Measurements from ENCODE around the gene NEU3.
A peak's percentile ranks its signal among the peaks of the same experiment; 100 is the strongest.
"Not testable (repeated sequence)": the region's sequence is repeated elsewhere in the genome, so short reads cannot be mapped to it uniquely, and the experiment has no call there.

The NEU3 gene, protein sequence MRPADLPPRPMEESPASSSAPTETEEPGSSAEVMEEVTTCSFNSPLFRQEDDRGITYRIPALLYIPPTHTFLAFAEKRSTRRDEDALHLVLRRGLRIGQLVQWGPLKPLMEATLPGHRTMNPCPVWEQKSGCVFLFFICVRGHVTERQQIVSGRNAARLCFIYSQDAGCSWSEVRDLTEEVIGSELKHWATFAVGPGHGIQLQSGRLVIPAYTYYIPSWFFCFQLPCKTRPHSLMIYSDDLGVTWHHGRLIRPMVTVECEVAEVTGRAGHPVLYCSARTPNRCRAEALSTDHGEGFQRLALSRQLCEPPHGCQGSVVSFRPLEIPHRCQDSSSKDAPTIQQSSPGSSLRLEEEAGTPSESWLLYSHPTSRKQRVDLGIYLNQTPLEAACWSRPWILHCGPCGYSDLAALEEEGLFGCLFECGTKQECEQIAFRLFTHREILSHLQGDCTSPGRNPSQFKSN

DNA sequence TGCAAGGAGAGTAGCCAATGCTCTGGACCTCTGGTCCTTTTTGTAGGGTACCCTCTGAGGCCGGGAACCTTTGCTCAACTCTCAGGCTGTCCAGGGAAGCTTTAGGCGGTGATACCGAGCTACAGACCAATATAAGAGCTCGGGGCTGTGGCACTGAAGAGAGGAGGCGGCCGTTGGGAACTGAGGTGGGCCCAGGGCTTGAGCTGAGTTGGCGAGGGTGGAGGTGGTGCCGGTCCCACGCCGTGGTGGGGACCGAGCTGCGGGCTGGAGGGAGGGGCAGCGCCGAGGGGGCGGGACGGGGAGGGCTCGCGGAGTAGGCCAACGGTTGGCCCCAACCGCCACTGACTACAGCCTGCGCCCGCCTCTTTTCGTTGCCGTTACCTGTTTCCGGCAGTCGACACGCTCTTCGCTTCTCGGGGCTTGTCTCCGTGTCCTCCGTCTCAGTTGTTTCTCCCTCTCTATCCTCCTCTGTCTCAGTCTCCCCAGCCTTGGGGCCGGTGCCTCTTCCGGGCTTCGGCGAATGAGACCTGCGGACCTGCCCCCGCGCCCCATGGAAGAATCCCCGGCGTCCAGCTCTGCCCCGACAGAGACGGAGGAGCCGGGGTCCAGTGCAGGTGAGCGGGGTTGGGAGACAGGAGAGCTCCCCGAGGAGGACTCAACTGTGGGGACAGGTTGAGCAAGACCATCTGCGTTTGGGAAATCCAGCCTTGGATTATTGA lies at the start of gene NEU3:
Gene NEU3 (plus strand): TSS at position 393 of the 719 bp plus-strand sequence. CDS start 128 bp downstream, at position 521.
- DNase-seq, result peak; percentile 68

DNA sequence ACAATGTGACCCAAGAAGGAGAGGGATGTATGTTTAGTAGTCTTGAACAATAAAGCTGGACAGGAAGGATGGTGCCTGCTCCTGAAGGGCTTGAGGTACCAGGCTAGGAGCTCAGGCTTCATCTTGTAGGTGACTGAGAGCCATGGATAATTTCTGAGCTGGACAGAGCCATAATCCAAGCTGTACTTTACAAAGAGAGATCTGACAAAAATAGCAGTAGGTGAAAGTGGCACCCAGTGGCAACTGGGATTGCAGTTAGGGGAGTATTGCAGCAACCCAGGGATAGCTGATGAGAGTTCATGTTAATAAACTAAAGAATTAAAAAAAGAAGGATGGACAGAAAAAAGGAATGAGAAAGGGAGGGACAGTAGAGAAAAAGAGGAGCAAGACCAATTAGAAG lies 47.2 kb upstream of the NEU3 start:
- DNase-seq, result no peak

DNA sequence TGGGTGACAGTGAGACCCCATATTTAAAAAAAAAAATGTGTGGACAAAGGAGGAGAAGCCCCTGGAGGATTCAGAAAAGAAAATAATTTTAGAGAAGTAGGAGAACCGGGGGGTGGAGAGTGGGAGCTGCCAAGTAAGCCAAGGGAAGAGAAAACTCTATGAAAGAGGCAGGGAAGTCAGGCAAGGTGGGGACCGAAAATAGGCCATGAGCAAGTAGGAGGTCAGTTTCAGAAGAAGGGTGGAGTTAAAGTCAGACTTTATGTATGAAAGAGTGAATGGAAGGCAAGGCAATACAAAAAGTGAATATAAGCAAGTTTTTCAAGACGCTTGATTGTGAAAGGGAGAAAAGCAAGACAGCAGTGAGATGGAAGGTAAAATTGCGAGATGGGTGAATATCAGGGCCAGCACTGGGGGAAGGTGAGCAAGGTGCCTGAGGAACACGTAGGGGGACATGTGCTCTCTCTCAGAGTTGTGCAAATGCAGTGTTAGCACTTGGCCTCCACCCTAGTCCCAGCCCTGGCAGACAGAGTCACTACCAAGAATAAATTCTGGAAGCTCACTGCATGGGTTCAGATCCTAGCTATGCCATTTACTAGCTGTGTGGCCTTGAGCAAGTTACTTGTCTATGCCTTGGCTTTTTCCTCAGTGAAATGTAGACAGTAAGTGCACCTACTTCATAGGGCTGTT lies 46.5 kb upstream of the NEU3 start:
- DNase-seq, result no peak

DNA sequence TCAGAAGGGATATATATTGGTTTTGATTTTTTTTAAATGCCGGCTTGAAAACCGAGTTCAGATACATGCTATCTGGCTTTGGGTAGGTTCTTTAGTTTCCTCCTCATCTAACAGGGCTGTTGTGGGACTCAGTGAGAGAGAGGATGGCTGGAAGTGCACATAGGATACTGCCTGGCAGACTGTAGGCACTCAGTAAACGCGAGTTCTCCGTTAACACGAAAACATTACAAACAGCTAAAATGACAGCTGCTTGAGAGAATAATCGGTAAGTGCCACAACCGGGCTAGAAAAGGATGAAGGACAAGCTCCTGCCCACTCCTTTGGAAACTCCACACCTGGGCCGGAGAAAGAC lies 40.2 kb upstream of the NEU3 start:
- DNase-seq, result peak; percentile 14

DNA sequence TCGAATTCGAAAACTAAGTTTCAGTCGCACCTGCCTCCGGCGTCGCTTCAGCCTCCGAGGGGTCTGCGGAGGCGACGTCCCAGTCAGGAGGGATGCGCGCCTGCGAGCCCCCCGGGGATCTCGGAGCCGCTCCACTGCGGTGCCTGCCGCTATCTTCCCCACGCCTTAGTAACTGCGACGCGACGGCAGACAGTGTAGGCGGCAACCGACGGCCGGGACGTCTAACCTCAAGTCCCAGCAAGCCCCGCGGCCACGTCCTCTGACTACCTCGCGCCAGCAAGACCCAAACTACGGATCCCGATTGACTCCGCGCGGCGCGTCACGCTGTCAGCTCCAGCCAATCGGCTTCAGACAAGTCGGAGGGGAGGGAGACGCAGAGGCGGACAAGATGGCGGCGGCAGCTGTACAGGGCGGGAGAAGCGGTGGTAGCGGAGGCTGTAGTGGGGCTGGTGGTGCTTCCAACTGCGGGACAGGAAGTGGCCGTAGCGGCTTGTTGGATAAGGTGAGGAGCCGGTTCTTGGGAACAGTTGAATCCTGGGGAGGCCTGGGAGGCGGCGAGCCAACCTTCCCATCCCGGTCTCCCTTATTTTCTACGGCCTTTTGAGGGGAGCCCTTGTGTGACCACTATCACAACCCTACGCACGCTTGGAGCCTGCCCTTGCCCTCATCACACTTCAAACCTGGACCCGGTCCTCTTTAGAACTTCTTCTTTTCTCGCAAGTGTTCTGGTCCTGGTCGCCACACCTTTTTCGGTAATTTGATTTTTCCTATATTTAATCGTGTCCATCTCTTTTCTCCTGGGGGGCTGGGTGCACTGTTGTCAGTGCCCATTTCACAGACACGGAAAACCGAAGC lies 39.6 kb upstream of the NEU3 start, which contains the start of the genes SPCS2 and XRRA1:
Gene SPCS2 (plus strand): TSS at position 369 of the 855 bp plus-strand sequence. CDS start 20 bp downstream, at position 389.
Gene XRRA1 (minus strand): TSS at position 194 of the 855 bp plus-strand sequence. CDS start 8,213 bp downstream, outside the sequence.
- peak; percentile 99 for DNase-seq

DNA sequence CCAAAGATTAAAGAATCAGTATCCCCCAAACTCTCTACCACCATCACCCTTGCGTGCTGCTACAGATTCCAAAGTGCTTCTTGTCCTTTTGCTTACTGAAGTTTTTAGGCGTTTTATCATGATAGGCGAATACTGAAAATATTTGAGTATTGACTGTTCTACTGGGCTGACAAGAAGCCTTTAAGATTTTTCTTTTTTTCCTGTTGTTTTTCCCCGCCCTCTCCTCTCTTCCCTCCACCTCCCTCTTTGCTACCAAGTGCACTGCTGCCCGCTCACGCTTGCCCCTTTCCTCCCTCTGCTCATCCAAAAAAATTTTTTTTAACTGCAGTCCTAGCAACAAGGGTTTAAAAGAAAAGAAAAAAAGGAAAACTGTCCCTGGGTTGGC lies 39.0 kb upstream of the NEU3 start:
- no peak for DNase-seq

DNA sequence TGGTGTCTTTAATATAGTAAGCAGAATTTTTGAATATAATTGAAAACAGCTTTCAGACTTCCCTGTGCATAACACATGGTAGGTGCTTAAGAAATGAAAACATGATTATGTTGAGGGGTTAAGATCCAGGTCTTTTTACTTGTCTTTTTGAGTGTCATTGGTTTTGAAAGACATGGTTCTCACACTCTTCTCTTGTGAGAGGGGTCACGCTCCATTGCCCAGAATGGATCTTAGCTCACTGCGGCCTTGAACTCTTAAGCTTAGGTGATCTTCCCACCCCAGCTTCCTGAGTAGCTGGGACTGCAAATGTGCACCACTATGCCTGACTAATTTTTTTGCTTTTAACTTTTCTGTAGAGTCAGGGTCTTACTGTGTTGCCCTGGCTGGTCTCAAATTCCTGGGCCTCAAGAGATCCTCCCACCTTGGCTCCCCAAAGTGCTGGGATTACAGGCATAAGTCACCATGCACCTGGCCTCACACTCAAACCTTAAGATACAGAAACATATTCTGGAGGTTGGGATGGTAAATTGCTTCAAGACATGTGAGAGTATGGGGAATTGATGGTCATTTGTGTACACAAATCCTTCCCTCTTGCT lies 38.3 kb upstream of the NEU3 start:
- DNase-seq, result no peak

DNA sequence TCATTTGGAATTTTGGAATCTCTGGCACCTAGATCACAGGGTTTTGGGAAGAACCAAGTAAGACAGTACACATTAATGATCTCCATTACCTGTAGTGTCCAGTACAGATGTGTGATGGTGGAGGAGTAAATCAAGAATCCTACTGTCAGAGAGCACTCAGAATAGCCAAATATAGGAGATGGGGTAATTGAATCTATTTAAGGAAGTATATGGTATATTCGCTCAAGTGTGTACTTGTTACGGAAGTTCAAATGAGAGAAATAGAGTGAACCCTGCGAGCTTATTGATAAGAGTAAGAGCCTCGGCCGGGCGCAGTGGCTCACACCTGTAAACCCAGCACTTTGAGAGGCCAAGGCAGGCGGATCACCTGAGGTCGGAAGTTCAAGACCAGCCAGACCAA lies 37.5 kb upstream of the NEU3 start:
- DNase-seq, result no peak

DNA sequence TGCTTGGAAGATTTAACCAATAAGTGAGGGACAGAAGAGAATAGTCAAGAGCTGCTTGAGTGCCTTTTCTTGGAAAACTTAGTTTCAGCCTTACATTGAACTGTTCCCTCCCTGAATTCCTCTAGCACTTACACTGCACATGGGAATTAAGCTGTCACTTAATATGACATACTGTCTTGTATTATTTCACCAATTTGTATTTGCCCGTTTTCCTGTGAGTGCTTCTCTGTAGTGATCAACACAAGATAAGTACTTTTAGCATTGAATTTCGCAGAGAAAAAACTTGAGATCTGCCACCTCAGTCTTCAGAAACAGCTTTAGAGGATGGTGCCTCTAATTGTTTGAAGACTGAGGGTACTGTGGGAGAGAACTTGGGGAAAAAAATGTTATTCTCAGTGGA lies 36.0 kb upstream of the NEU3 start:
- no peak for DNase-seq

DNA sequence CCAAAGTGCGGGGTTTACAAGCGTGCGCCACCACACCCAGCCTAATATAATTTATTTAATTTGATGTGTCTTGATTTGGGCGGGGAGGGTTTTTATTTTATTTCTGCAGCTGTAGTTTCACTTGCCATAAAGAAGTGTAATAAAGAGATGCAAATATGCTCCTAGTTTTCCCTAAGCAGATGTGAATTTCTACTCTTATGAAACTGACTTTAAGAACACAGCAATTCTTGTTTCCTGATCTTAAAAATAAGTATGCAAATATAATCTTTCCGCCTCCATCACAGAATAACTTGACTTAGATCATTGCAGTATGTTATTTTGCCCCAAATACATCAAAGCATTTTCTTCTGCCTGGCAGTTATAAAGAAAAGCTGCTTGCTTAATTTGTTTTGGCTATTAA lies 35.3 kb upstream of the NEU3 start:
- DNase-seq, result no peak

DNA sequence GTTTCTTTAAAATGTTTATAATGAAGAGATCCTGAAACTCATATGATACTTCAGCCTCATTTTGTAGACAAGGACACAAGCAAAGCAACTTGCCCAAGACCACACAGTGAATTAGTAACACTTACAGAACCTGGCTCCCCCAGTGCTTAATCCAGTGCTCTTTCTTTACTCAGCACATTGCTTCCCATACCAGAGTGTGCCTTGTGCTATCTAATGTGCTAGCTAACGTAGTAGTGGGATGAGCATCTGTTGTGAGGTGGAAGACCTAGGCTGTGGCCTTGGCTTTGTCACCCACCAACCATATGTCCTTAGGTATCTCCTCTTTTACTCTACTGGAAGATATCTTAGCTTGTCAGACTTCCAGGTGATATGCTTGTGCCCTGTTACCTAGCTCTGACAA lies 34.5 kb upstream of the NEU3 start:
- DNase-seq, result no peak

DNA sequence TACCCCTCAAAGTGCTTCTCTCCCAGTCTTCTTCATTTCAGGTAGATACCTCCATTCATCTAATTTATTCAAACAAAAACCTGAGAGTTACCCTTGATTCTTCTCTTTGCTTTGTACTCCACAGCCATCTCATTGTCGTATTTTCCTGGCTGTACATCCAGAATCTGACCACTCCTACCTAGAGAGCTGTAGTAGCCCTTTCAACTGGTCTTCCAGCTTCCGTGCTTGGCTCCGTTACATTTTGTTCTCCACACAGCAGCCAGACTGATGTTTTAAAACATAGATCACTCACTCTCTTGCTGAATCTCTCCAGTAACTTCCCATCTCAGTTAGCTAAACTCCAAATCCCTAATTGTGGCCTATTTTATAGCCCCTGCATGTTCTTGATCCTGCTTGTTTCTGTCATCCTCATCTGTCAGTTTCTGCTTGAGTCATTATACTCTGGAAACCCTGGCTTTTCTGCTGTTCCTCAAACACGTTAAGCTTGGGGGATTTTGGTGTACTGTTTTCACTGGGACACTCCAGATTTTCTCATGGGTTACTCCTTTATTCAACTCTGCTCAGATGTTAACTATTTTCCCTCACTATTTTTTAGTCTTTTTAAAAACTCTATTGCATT lies 32.2 kb upstream of the NEU3 start:
- DNase-seq, result peak; percentile 73

DNA sequence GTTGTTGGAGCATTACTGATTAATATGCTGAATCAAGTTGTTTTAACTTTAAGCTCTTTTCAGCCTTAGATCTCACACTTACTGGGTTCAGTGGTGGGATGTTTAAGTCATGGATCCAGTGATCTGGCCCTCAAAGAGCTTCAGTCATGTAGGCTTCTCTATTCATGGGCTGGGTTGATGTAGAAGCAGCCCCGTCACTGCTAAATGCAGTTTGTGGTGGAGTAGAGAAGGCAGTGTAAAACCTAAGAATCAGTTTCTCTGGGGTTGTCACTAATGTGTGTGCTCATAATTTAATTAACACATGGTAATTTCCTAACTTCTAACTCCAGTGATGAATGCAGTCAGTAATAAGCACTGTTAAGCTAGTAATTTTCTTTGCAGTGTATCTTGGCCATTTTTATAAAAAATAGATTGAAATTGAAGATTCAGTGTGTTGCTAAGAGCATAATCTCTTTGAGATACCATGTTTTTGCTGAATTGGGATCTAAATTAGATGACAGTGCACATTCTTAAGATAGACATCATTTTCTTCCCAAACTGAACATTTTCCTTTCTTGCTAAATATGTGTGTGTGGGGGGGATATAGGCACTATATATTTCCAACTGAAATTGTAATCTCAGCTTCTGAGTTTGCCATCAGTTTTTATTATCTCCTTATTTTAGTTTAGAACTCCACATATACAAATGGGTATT lies 30.6 kb upstream of the NEU3 start:
- no peak for DNase-seq

DNA sequence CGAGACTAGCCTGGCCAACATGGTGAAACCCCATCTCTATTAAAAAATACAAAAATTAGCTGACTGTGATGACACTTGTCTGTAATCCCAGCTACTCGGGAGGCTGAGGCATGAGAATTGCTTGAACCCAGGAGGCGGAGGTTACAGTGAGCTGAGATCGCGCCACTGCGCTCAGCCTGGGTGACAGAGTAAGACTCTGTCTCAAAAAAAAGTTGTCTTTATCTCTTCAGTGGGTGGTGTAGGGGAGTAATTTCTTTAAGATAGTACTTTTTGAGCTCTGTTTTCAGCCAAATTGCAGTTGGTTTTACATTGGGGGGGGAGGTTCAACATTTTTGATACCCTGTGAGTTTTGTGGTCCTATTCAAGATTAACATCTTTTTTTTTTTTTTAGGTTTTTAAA lies 28.6 kb upstream of the NEU3 start:
- DNase-seq, result not testable (repeated sequence)

DNA sequence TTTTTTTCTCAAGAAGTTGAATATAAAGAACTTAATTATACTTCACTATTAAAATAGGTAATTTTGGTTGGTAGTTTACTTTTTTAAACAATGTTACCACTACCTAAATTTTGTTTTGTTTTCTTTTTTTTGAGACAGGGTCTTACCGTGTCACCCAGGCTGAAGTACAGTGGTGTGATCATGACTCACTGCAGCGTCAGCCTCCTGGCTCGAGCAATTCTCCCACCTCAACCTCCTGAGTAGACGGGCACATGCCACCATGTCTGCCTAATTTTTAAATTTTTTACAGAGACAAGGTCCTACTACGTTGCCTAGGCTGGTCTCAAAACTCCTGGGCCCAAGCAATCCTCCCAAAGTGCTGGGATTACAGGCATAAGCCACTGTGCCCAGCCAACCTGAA lies 22.1 kb upstream of the NEU3 start:
- no peak for DNase-seq

DNA sequence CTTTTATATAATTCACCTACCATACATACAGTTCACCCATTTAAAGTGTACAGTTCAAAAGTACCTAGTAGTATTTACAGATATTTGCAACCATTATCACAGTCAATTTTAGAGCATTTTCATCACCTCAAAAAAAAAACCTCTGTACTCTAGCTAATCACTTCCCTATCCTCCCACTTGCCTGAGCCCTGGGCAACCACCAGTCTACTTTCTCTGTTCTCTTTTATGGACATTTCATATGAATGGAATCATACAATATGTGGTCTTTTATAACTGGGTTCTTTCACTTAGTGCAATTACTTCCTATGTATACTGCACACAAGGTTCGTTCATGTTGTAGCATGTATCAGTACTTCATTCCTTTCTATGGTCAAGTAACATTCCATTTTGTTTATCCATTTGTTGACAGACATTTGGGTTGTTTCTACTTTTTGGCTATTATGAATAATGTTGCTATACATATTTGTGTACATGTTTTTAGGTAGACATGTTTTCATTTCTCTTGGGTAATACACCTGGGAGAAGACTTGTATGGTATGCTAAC lies 17.8 kb upstream of the NEU3 start:
- DNase-seq, result no peak

DNA sequence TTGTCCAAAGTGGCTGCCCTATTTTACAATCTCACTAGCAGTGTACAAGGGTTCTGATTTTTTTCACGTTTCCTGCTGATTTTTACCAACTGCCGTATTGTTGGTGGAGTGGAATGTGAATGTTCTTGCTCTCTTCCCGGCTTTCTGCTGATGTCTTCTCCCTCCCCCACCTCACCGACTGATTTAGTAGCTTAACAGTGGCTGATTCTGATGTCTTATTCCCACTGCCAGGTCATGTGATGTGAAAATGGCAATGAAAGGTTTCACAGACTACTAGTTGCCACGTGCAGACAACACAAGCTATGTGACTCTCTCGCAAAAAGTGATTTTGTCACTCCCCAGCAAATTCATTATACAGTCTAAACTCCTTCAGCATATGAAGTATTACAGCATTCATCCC lies 17.3 kb upstream of the NEU3 start:
- DNase-seq, result no peak

DNA sequence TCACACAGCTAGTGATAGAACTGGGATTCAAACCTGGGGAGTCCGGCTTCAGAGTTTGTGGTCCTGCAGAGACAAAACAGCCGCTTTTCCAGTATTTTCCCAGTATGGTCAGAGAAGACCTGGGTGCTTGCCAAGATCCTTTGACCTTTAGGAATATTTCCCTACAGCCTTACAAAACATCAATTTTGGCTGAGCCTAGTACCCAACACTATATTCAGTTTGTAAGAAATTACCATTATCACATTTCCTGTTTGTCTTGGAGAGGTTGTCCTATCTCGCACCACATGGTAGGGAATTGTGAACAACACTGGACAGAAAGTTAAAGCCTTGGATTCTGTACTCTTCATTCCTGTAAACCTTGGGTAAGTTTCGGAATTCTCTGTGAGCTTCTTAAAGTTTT lies 10.7 kb upstream of the NEU3 start:
- no peak for DNase-seq

DNA sequence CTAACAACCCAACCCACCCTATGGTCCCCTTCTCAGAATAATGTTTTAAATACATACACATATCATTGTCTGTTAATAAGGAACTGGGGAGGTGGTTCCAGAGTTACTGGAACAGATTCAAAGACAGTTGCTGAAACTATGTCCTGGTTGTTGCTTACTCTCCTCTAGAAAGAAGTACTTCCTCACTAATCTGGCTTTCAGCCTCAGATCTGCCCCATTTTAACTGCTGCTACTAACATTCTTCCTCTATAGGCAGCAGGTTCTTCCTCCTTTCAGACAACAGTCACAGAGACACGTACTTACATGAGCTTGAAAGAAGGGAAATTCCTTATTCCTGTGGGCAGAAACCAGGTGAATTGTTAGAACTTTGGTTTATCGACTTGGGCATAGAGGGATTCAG lies 8.1 kb upstream of the NEU3 start:
- DNase-seq, result no peak

DNA sequence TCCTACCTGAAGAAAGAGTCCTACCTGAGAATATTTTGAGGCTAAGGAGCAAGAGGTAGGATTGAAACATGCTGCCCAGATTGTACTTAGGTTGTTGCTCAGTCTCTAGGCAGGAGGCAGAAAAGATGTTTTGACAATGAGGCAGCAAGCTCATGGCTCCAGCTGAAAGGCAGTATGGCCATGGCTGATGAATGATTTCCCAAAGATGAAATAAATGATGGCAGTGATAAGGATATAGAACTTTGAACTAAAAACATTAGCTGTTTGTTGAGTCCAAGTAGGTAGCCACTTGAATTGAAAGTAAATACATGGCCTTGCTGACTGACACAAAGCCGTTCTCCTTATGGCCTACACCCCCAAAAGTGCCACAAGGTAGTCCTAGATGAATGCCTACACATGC lies 6.8 kb upstream of the NEU3 start:
- DNase-seq, result no peak

DNA sequence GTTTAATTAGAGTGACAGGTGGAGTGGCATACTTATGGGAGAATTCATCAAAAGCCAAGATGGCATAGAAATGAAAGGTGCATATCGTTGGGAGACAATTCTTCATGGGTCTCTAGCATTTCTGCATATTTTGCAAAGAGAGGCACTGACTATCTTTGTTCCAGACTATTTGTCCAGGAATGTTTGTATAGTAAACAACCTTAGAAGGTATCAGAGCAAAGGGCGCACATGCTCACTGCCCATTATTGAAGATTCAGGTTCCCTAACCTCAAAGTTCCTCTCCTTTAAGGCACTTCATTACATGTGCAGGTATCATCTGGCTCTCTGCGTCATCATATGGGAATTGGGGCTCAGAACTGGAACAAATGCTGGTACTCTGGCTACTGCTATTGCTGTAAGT lies 4.7 kb upstream of the NEU3 start:
- no peak for DNase-seq
